HG03457 (cell line): ENCODE results near the gene ITGAL.
A peak's percentile ranks its signal among the peaks of the same experiment; 100 is the strongest.
"Not testable (repeated sequence)": the region's sequence is repeated elsewhere in the genome, so short reads cannot be mapped to it uniquely, and the experiment has no call there.

Source experiments
- ATAC-seq: cut with Tn5 transposase; IDR thresholded peaks from one replicate; pipeline ENCODE4 v1.9.1; 2021; ENCODE audit warnings: moderate number of reproducible peaks; ENCODE audit not compliant: unreplicated experiment

Gene ITGAL

GRCh38 chr16:30472328-30472942 is at the start of gene ITGAL:
Gene ITGAL (plus strand): TSS chr16:30472742. CDS start chr16:30472838, 96 bp downstream.
- ATAC-seq, result peak; percentile 52

- ATAC-seq, result no peak
Observed at GRCh38 chr16:30428055-30428454, 44.5 kb upstream of the ITGAL start.

GRCh38 chr16:30429418-30429677 is 43.2 kb upstream of the ITGAL start:
- no peak for ATAC-seq

GRCh38 chr16:30429678-30430427 is 42.7 kb upstream of the ITGAL start, which contains the start of gene DCTPP1:
Gene DCTPP1 (minus strand): TSS chr16:30430030. CDS start chr16:30429980, 50 bp downstream.
- ATAC-seq, result peak; percentile 93

GRCh38 chr16:30430428-30430970 is 42.0 kb upstream of the ITGAL start:
- peak; percentile 18 for ATAC-seq

GRCh38 chr16:30434852-30435251 is 37.7 kb upstream of the ITGAL start:
- ATAC-seq, result no peak

- no peak for ATAC-seq
Observed at GRCh38 chr16:30437511-30438046, 35.0 kb upstream of the ITGAL start.

- ATAC-seq, result no peak
Observed at GRCh38 chr16:30438835-30439234, 33.7 kb upstream of the ITGAL start.

- ATAC-seq, result no peak
Observed at GRCh38 chr16:30439720-30440348, 32.7 kb upstream of the ITGAL start.

- no peak for ATAC-seq
Observed at GRCh38 chr16:30443631-30444030, 28.9 kb upstream of the ITGAL start.

- no peak for ATAC-seq
Observed at GRCh38 chr16:30444231-30445148, 28.1 kb upstream of the ITGAL start.

GRCh38 chr16:30445149-30445407 is 27.5 kb upstream of the ITGAL start:
- ATAC-seq, result no peak

GRCh38 chr16:30445408-30446202 is 26.9 kb upstream of the ITGAL start, which contains the start of gene SEPHS2:
Gene SEPHS2 (minus strand): TSS chr16:30445874. CDS start chr16:30445727, 147 bp downstream.
- ATAC-seq, result no peak

GRCh38 chr16:30446203-30446595 is 26.3 kb upstream of the ITGAL start:
- no peak for ATAC-seq

GRCh38 chr16:30447512-30448226 is 24.9 kb upstream of the ITGAL start:
- ATAC-seq, result no peak

- no peak for ATAC-seq
Observed at GRCh38 chr16:30449116-30449435, 23.5 kb upstream of the ITGAL start.

- not testable (repeated sequence) for ATAC-seq
Observed at GRCh38 chr16:30452709-30453580, 19.6 kb upstream of the ITGAL start.

GRCh38 chr16:30456302-30456701 is 16.2 kb upstream of the ITGAL start:
- ATAC-seq, result no peak

GRCh38 chr16:30457256-30457655 is 15.3 kb upstream of the ITGAL start:
- no peak for ATAC-seq
